Transverse colon (tissue), 4 donors: ENCODE data around the gene EEF2.
A peak's percentile ranks its signal among the peaks of the same experiment; 100 is the strongest.

Experiments used
- EP300 ChIP-seq: sonication (generic); formaldehyde crosslinking; IDR thresholded peaks from one replicate; pipeline ENCODE4 v1.6.1; 2017; ENCODE audit warnings: antibody characterized with exemption, low read depth
- POLR2AphosphoS5 ChIP-seq, 3 donors: sonication (generic); formaldehyde crosslinking; IDR thresholded peaks; one replicate each; pipeline ENCODE4 v1.6.1; 2016; ENCODE audit warnings: antibody characterized with exemption in 3 of 3
- TF ChIP-seq, protein P1 (sequence below), 5 experiments: fragments of 200-600 bp in 3 of 5; fragments of 450-650 bp in 2 of 5; sonication (generic) in 3 of 5; IDR thresholded peaks; 1 replicate in 2 of 5; 2 replicates in 3 of 5; pipeline ENCODE4 v1.5.1; 2016 to 2017; ENCODE audit warnings: antibody characterized with exemption in 5 of 5, inconsistent platforms in 3 of 5, mild to moderate bottlenecking in 2 of 5, moderate library complexity in 1 of 5

DNA sequence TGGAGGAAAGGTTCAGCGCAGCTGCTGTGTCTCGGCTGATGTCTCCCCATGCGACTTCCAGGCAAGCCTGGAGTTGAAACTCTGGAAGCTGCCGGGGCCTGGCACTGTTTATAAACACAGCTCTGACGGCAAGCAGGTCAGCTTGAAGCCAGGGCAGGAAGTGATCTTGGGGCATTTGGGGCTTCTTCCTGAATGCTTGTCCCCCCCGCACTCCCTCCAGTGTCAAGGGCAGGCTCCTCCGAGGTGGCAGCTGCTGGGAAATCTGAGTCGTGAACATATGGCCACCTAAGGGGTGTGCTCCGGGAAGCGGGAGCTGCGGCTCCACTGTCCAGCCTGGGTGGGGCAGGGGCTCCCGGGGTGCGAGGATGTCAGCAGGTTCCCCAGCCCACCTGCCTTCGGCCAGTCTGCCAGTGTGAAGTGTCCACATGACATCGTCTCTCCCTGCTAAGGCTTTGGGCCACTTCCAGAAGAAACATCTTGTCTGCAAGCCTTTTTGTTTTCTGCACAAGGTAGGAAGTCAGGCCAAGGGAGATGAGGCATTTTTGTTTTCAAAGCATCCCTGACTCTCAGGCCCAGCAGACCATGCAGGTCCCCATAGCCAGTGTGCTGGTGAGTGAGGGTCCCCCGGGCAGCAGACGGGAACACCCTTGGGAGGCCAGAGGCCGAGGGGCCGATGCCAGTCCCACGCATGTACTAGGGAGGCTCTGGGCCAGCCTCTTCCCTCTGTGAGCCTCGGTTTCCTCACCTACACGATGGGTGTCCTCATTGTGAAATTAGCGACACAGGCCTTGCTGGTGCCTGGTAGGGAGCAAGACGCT lies 24.9 kb upstream of the EEF2 start:
- TF ChIP-seq, protein P1, sequence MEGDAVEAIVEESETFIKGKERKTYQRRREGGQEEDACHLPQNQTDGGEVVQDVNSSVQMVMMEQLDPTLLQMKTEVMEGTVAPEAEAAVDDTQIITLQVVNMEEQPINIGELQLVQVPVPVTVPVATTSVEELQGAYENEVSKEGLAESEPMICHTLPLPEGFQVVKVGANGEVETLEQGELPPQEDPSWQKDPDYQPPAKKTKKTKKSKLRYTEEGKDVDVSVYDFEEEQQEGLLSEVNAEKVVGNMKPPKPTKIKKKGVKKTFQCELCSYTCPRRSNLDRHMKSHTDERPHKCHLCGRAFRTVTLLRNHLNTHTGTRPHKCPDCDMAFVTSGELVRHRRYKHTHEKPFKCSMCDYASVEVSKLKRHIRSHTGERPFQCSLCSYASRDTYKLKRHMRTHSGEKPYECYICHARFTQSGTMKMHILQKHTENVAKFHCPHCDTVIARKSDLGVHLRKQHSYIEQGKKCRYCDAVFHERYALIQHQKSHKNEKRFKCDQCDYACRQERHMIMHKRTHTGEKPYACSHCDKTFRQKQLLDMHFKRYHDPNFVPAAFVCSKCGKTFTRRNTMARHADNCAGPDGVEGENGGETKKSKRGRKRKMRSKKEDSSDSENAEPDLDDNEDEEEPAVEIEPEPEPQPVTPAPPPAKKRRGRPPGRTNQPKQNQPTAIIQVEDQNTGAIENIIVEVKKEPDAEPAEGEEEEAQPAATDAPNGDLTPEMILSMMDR (IDR thresholded peaks at IDR 0.05), result no peak
- TF ChIP-seq POLR2AphosphoS5 (IDR thresholded peaks at IDR 0.05), result peak in 2 of 3 donors; percentile 18 to 24
- TF ChIP-seq EP300, result peak; percentile 30
